Measurements from ENCODE around the gene TMEM184A. TPM values are rescaled to one million over a fixed set of nuclear protein-coding genes. Genes with fewer than 3 reads are reported as not detected.

Gene TMEM184A
- total RNA-seq, 4 donors from 2014 or later = 0.29 to 2.8 (median 0.64) TPM; not detected in 1

GRCh38 chr7:1555046-1555812 lies 776 bp downstream of the TMEM184A start:
- intact Hi-C loops (cut with DNase I; ENCODE audit: low total_unique reads) = no loop called here
- H3K4me3 ChIP-seq = no peak overlapping the region
- H3K27me3 ChIP-seq = no peaks in the 10 kb centered on the region
- H3K4me1 ChIP-seq = peaks cover 0 to 11% of the 10 kb centered on the region in 2 donors
- no peaks in the 10 kb centered on the region for H3K9me3 ChIP-seq
- H3K36me3 ChIP-seq = no peaks in the 10 kb centered on the region
- no peak for TF ChIP-seq POLR2A (IDR thresholded peaks at IDR 0.05)
- no peak for TF ChIP-seq CTCF (IDR thresholded peaks at IDR 0.05)
- peak; percentile 55 to 59 for DNase-seq
- H3K27ac ChIP-seq = no peak overlapping the region

- H3K4me1 ChIP-seq = peaks cover 0 to 11% of the 10 kb centered on the region in 2 donors
Measured at GRCh38 chr7:1554333-1555045, 1.5 kb downstream of the TMEM184A start.

DNA sequence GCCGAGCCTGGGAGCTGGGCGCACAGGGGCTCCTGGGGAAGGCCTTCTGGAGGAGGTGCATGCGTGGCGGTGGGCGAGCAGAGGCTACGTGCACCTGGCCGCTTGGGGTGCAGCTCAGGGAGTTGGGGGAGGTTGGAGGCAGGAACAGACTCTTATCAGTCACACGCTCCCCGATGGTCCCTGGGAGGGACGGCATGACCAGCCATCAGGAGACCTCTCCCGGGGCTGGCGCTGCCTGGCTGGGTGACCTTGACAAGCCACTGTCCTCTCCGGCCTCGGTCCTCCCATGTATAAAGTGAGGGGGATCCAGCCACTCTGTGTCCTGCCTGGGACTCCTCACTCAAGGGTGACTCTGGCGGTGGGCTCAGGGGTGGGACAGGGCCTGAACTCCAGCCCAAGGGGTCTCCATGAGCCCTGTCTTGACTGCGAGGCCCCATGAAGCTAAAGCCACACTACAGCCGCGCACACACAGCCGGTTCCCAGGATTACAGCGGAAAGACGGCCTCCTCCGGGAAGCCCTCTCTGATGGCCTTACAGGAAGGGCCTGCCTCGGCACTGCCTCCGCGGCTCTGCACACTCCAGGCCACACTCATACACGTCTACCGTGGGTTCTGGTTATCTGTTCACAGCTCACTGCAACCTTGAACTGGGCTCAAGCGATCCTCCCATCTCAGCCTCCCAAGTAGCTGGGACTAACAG lies 2.3 kb downstream of the TMEM184A start:
- TF ChIP-seq CTCF (IDR thresholded peaks at IDR 0.05) (no peak), POLR2A (IDR thresholded peaks at IDR 0.05) (no peak)
- intact Hi-C loops (cut with DNase I; ENCODE audit: low total_unique reads) = no loop called here
- no peaks in the 10 kb centered on the region for H3K27me3 ChIP-seq
- H3K4me1 ChIP-seq = peaks cover 0 to 11% of the 10 kb centered on the region in 2 donors
- no peak for DNase-seq
- H3K9me3 ChIP-seq = no peaks in the 10 kb centered on the region
- H3K27ac ChIP-seq = no peak overlapping the region
- H3K36me3 ChIP-seq = no peaks in the 10 kb centered on the region
- no peak overlapping the region for H3K4me3 ChIP-seq

More at GRCh38 chr7:1554333-1555045, 1.5 kb downstream of the TMEM184A start:
- no peak overlapping the region for H3K4me3 ChIP-seq
- H3K27me3 ChIP-seq = no peaks in the 10 kb centered on the region
- TF ChIP-seq POLR2A (IDR thresholded peaks at IDR 0.05) = no peak
- TF ChIP-seq CTCF (IDR thresholded peaks at IDR 0.05) = no peak
- intact Hi-C loops (cut with DNase I; ENCODE audit: low total_unique reads) = no loop called here
- no peaks in the 10 kb centered on the region for H3K36me3 ChIP-seq
- no peaks in the 10 kb centered on the region for H3K9me3 ChIP-seq
- H3K27ac ChIP-seq = no peak overlapping the region
- no peak for DNase-seq

DNA sequence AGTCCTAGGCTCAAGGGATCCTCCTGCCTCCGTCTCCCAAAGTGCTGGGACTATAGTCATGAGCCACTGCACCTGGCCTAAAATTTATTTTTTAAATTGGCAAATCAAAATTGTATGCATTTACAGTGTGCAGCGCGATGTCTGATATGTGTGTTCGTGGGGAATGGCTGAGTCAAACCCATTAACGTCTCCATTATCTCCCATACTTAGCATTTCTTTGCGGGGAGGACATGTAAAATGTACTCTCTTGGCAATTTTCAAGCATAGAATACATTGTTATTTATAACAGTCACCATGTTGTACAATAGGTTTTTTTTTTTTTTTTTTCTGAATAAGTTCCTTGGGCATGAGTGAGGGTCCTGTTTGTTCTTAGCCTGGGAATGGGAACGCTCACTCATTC lies 3.8 kb downstream of the TMEM184A start:
- no peak overlapping the region for H3K27ac ChIP-seq
- no peak for DNase-seq
- H3K27me3 ChIP-seq = no peaks in the 10 kb centered on the region
- TF ChIP-seq CTCF (IDR thresholded peaks at IDR 0.05) (no peak), POLR2A (IDR thresholded peaks at IDR 0.05) (no peak)
- no peak overlapping the region for H3K4me3 ChIP-seq
- no peaks in the 10 kb centered on the region for H3K9me3 ChIP-seq
- intact Hi-C loops (cut with DNase I; ENCODE audit: low total_unique reads) = no loop called here
- no peaks in the 10 kb centered on the region for H3K36me3 ChIP-seq
- peaks cover 0 to 11% of the 10 kb centered on the region in 2 donors for H3K4me1 ChIP-seq

GRCh38 chr7:1550846-1551155 lies 5.2 kb downstream of the TMEM184A start:
- Histone ChIP-seq H3K27ac (no peak overlapping the region), H3K4me1 (peaks cover 0 to 7% of the 10 kb centered on the region in 2 donors), H3K36me3 (no peaks in the 10 kb centered on the region), H3K9me3 (no peaks in the 10 kb centered on the region), H3K4me3 (no peak overlapping the region), H3K27me3 (no peaks in the 10 kb centered on the region)
- no peak for DNase-seq
- TF ChIP-seq CTCF (IDR thresholded peaks at IDR 0.05) (no peak), POLR2A (IDR thresholded peaks at IDR 0.05) (no peak)
- intact Hi-C loops (cut with DNase I; ENCODE audit: low total_unique reads) = no loop called here

All from uterus (tissue), 4 donors.